IMR-90 (cell line): ENCODE results near the gene MYLK4. TPM values are rescaled to one million over a fixed set of nuclear protein-coding genes. Genes with fewer than 3 reads are reported as not detected.
A peak's percentile ranks its signal among the peaks of the same experiment; 100 is the strongest.

Source experiments
- ATAC-seq: fragments of 200-7000 bp; cut with Tn5 transposase; 2 replicates; pipeline ENCODE4 v1.9.1; 2020; ENCODE audit warnings: low read depth, mild to moderate bottlenecking, moderate library complexity
- BruUV-seq: library from RNA; stranded (reverse); fragments of 400-500 nt; replicated peaks from 2 replicates; lab custom pipeline; 2021; lab: Mats Ljungman, UMichigan
- CTCF ChIA-PET: fragments of 300-600 bp; formaldehyde crosslinking; extraction: SDS; loops from one replicate; lab custom pipeline; 2021; ENCODE audit warnings: antibody characterized with exemption; lab: Yijun Ruan, JAX
- POLR2A ChIA-PET: fragments of 300-600 bp; sonication (Branson Sonifier 250); formaldehyde crosslinking; loops from one replicate; lab custom pipeline; 2022; ENCODE audit warnings: antibody characterized with exemption; ENCODE audit not compliant: unreplicated experiment; lab: Charles Lee
- DNase-seq: peaks from one replicate; pipeline ENCODE4 v3.0.0; 2013
- H2AFZ ChIP-seq: replicated peaks from 2 replicates; pipeline ENCODE3; 2013; ENCODE audit warnings: low read length, mild to moderate bottlenecking; ENCODE audit not compliant: poor library complexity
- H2AK5ac ChIP-seq: 2 replicates; pipeline ENCODE4 v1.6.1; 2013; ENCODE audit warnings: low read depth, low read length, inconsistent platforms
- H2AK9ac ChIP-seq: replicated peaks from 2 replicates; pipeline ENCODE3; 2013; ENCODE audit warnings: mild to moderate bottlenecking, low read depth, low read length, moderate library complexity; ENCODE audit not compliant: poor library complexity
- H2BK120ac ChIP-seq: 2 replicates; pipeline ENCODE4 v1.6.1; 2013; ENCODE audit warnings: low read depth, low read length, inconsistent platforms
- H2BK15ac ChIP-seq: 3 replicates; pipeline ENCODE4 v1.6.1; 2013; ENCODE audit warnings: low read depth, low read length, inconsistent platforms
- H2BK20ac ChIP-seq: 2 replicates; pipeline ENCODE4 v1.6.1; 2013; ENCODE audit warnings: low read depth, mild to moderate bottlenecking, inconsistent platforms, low read length, moderate library complexity
- H2BK5ac ChIP-seq: 2 replicates; pipeline ENCODE4 v1.6.1; 2013; ENCODE audit warnings: mild to moderate bottlenecking, low read depth, low read length, inconsistent platforms; ENCODE audit not compliant: poor library complexity, severe bottlenecking
- H3K14ac ChIP-seq: replicated peaks from 2 replicates; pipeline ENCODE4 v1.6.1; 2013; ENCODE audit warnings: low read depth, low read length, inconsistent platforms
- H3K18ac ChIP-seq: 2 replicates; pipeline ENCODE4 v1.6.1; 2013; ENCODE audit warnings: low read depth, low read length, control low read depth
- H3K23ac ChIP-seq: 2 replicates; pipeline ENCODE4 v1.6.1; 2013; ENCODE audit warnings: low read depth, low read length, inconsistent platforms
- H3K27ac ChIP-seq: 2 replicates; pipeline ENCODE4 v1.5.1; 2013; ENCODE audit warnings: mild to moderate bottlenecking, control low read depth, low read length; ENCODE audit not compliant: insufficient read depth
- H3K27me3 ChIP-seq: 2 replicates; pipeline ENCODE4 v1.6.1; 2013; ENCODE audit warnings: low read length; ENCODE audit not compliant: control insufficient read depth, insufficient read depth
- H3K36me3 ChIP-seq: 2 replicates; pipeline ENCODE4 v1.6.1; 2013; ENCODE audit warnings: low read length, mixed read lengths; ENCODE audit not compliant: control insufficient read depth, insufficient read depth
- H3K4ac ChIP-seq: 2 replicates; pipeline ENCODE4 v1.6.1; 2013; ENCODE audit warnings: low read depth, low read length, inconsistent platforms
- H3K4me1 ChIP-seq: 2 replicates; pipeline ENCODE4 v1.6.1; 2013; ENCODE audit warnings: low read length, mixed read lengths; ENCODE audit not compliant: control insufficient read depth, insufficient read depth
- H3K4me2 ChIP-seq: 2 replicates; pipeline ENCODE4 v1.6.1; 2013; ENCODE audit warnings: low read depth, mild to moderate bottlenecking, control low read depth, low read length, moderate library complexity
- H3K4me3 ChIP-seq: 2 replicates; pipeline ENCODE4 v1.5.1; 2013; ENCODE audit warnings: low read depth, mild to moderate bottlenecking, control low read depth, low read length, moderate library complexity; ENCODE audit not compliant: insufficient read depth
- H3K56ac ChIP-seq: 2 replicates; pipeline ENCODE4 v1.6.1; 2013; ENCODE audit warnings: low read length, inconsistent platforms; ENCODE audit not compliant: insufficient read depth; ENCODE audit errors: extremely low read depth
- H3K79me1 ChIP-seq, 2 experiments: 2 replicates each; pipeline ENCODE4 v1.6.1; 2013; ENCODE audit warnings: low read length in 2 of 2, inconsistent platforms in 1 of 2, low read depth in 1 of 2
- H3K9ac ChIP-seq: 2 replicates; pipeline ENCODE4 v1.6.1; 2013; ENCODE audit warnings: low read depth, low read length, control low read depth
- H3K9me1 ChIP-seq: 2 replicates; pipeline ENCODE4 v1.6.1; 2013; ENCODE audit warnings: low read length, inconsistent platforms; ENCODE audit not compliant: insufficient read depth
- H3K9me3 ChIP-seq: 2 replicates; pipeline ENCODE4 v1.6.1; 2013; ENCODE audit warnings: low read length; ENCODE audit not compliant: control insufficient read depth, insufficient read depth
- H4K20me1 ChIP-seq: 2 replicates; pipeline ENCODE4 v1.6.1; 2013; ENCODE audit warnings: low read length, inconsistent platforms; ENCODE audit not compliant: insufficient read depth
- H4K5ac ChIP-seq: 2 replicates; pipeline ENCODE4 v1.6.1; 2013; ENCODE audit warnings: mild to moderate bottlenecking, low read depth, low read length, control low read depth
- H4K8ac ChIP-seq, 2 experiments: 2 replicates each; pipeline ENCODE4 v1.6.1; 2013; ENCODE audit warnings: low read depth in 2 of 2, low read length in 2 of 2, control low read depth in 1 of 2, inconsistent platforms in 1 of 2
- H4K91ac ChIP-seq: 2 replicates; pipeline ENCODE4 v1.6.1; 2013; ENCODE audit warnings: low read depth, low read length, inconsistent platforms; ENCODE audit not compliant: insufficient read depth
- BHLHE40 ChIP-seq: fragments of 150-350 bp; IDR thresholded peaks from 2 replicates; pipeline ENCODE4 v1.6.1; 2016; ENCODE audit warnings: mild to moderate bottlenecking, low read depth, low read length
- CEBPB ChIP-seq: IDR thresholded peaks from 2 replicates; pipeline ENCODE4 v1.6.1; 2012; ENCODE audit warnings: low read depth, low read length, improper control_type of control experiment
- CHD1 ChIP-seq: IDR thresholded peaks from 2 replicates; pipeline ENCODE4 v1.6.1; 2012; ENCODE audit warnings: low read depth, low read length, improper control_type of control experiment
- CTCF ChIP-seq: conservative IDR thresholded peaks from 2 replicates; pipeline ENCODE4 v1.5.1; 2012; ENCODE audit warnings: mild to moderate bottlenecking, low read depth, low read length, improper control_type of control experiment
- ELK1 ChIP-seq: fragments of 150-350 bp; IDR thresholded peaks from 2 replicates; pipeline ENCODE4 v1.6.1; 2016; ENCODE audit warnings: low read depth, mild to moderate bottlenecking, low read length, moderate library complexity, borderline replicate concordance
- FOS ChIP-seq: fragments of 150-350 bp; IDR thresholded peaks from 2 replicates; pipeline ENCODE4 v1.6.1; 2016; ENCODE audit warnings: low read depth, low read length
- MAFK ChIP-seq: IDR thresholded peaks from 2 replicates; pipeline ENCODE4 v1.6.1; 2012; ENCODE audit warnings: low read depth, low read length, improper control_type of control experiment
- MAZ ChIP-seq: IDR thresholded peaks from 2 replicates; pipeline ENCODE4 v1.6.1; 2012; ENCODE audit warnings: low read depth, mild to moderate bottlenecking, low read length, improper control_type of control experiment, moderate library complexity, borderline replicate concordance
- NFE2L2 ChIP-seq: fragments of 150-350 bp; IDR thresholded peaks from 2 replicates; pipeline ENCODE4 v1.6.1; 2016; ENCODE audit warnings: low read depth, mild to moderate bottlenecking, low read length
- POLR2A ChIP-seq: IDR thresholded peaks from 2 replicates; pipeline ENCODE4 v1.6.1; 2012; ENCODE audit warnings: mild to moderate bottlenecking, low read depth, low read length
- RAD21 ChIP-seq: IDR thresholded peaks from 2 replicates; pipeline ENCODE4 v1.6.1; 2012; ENCODE audit warnings: low read length, improper control_type of control experiment
- RCOR1 ChIP-seq: IDR thresholded peaks from 2 replicates; pipeline ENCODE4 v1.6.1; 2012; ENCODE audit warnings: mild to moderate bottlenecking, low read length, improper control_type of control experiment; ENCODE audit not compliant: insufficient replicate concordance
- RFX5 ChIP-seq: IDR thresholded peaks from 2 replicates; pipeline ENCODE4 v1.8.0; 2012; ENCODE audit warnings: low read depth, mild to moderate bottlenecking, low read length, moderate library complexity
- SMC3 ChIP-seq: fragments of 150-350 bp; IDR thresholded peaks from 2 replicates; pipeline ENCODE4 v1.6.1; 2016; ENCODE audit warnings: low read depth, mild to moderate bottlenecking, antibody characterized with exemption, low read length, moderate library complexity
- WGBS, 2 experiments: methylation state at CpG; one replicate each; pipeline versions ENCODE4 v1.1.5 to v1.1.7; 2013; ENCODE audit warnings: missing lambda C conversion rate in 2 of 2; ENCODE audit not compliant: insufficient read length in 1 of 2; ENCODE audit errors: extremely low coverage in 2 of 2; 5-methylcytosine and 5-hydroxymethylcytosine counted together
- dilution Hi-C: fragments of 300-500 bp; cut with HindIII; formaldehyde crosslinking; loops from one replicate; pipeline ENCODE4 v1.14.3; 2018; ENCODE audit warnings: low sequenced_read_pairs; ENCODE audit not compliant: unreplicated experiment
- in situ Hi-C: fragments of 300-500 bp; cut with MboI; formaldehyde crosslinking; loops from 3 replicates; pipeline ENCODE4 v1.14.3; 2019; ENCODE audit warnings: low sequenced_read_pairs, inconsistent platforms, mixed read lengths
- intact Hi-C: fragments of 100-400 bp; cut with micrococcal nuclease; formaldehyde crosslinking; loops from 2 replicates; pipeline ENCODE4 v1.10.0; 2022
- polyA plus RNA-seq, 3 experiments: library from polyadenylated mRNA; depleted of rRNA; stranded (reverse); fragments of >200 nt; gene quantifications; 2 replicates each; pipeline ENCODE4 v1.2.3, GENCODE V29; 2012; ENCODE audit warnings: low replicate concordance in 1 of 3
- total RNA-seq: library from RNA; depleted of rRNA; stranded (reverse); fragments of >200 nt; gene quantifications from 2 replicates; pipeline ENCODE4 v1.2.3, GENCODE V29; 2012

The MYLK4 gene
- total and polyA plus RNA-seq, 2 of the 4 experiments (the other 2 are of a cell fraction): under 0.01 to 0.07 TPM

GRCh38 chr6:2614846-2615245, 135.9 kb downstream of the MYLK4 start:
- ATAC-seq: peak; percentile 42
- Histone ChIP-seq H3K36me3 (no peaks in the 10 kb centered on the region), H2AK5ac (no peak overlapping the region), H3K4ac (no peak overlapping the region), H3K4me3 (no peak overlapping the region), H2BK20ac (no peak overlapping the region), H3K14ac (no peak overlapping the region), H2AK9ac (no peak overlapping the region), H4K8ac (no peak overlapping the region), H3K79me1 (no peaks in the 10 kb centered on the region), H3K18ac (no peak overlapping the region), H2BK15ac (no peak overlapping the region), H4K91ac (no peak overlapping the region), H2AFZ (no peak overlapping the region), H3K4me2 (no peak overlapping the region), H2BK120ac (no peak overlapping the region), H3K27me3 (peaks cover 19% of the 10 kb centered on the region), H3K23ac (no peak overlapping the region), H3K9ac (no peak overlapping the region), H3K4me1 (no peaks in the 10 kb centered on the region; the same call in 1 of the 2 replicates), H3K9me1 (no peaks in the 10 kb centered on the region), H2BK5ac (no peak overlapping the region), H3K27ac (no peak overlapping the region), H3K56ac (no peak overlapping the region), H4K5ac (no peak overlapping the region), H3K9me3 (peaks cover 3% of the 10 kb centered on the region; the same call in 1 of the 2 replicates), H4K20me1 (no peaks in the 10 kb centered on the region)
- no peak for TF ChIP-seq FOS
- no peak for TF ChIP-seq MAZ
- TF ChIP-seq RAD21: no peak
- no peak for TF ChIP-seq CEBPB
- no peak for TF ChIP-seq BHLHE40
- no peak for TF ChIP-seq CTCF
- TF ChIP-seq ELK1: no peak
- TF ChIP-seq RFX5: no peak
- TF ChIP-seq MAFK: no peak
- no peak for TF ChIP-seq CHD1
- no peak for TF ChIP-seq SMC3
- TF ChIP-seq RCOR1: no peak
- no peak for TF ChIP-seq POLR2A
- TF ChIP-seq NFE2L2: no peak
- no TSS peak for BruUV-seq
- 80% methylated on average over 2 of the region's 5 CpGs; no CpG with 5 or more reads in 1 of the 2 experiments for WGBS, 2 experiments
- POLR2A ChIA-PET: no interaction called here
- dilution Hi-C loops (no loop called here), intact Hi-C loops (no loop called here), in situ Hi-C loops (no loop called here)
- no peak for DNase-seq
- CTCF ChIA-PET: no interaction called here
